Skeletal muscle tissue (tissue), 4 donors: ENCODE data around the gene EAF2. TPM values are rescaled to one million over a fixed set of nuclear protein-coding genes. Genes with fewer than 3 reads are reported as not detected.

Source experiments
- H3K27ac ChIP-seq: one replicate; pipeline ENCODE4 v1.7.0; 2013; ENCODE audit warnings: mild to moderate bottlenecking, low read depth, low read length, inconsistent platforms
- H3K27me3 ChIP-seq, 3 donors: one replicate each; pipeline ENCODE4 v1.7.0; 2013; ENCODE audit warnings: low read length in 3 of 3; ENCODE audit not compliant: control insufficient read depth in 3 of 3, insufficient read depth in 3 of 3
- H3K36me3 ChIP-seq, 3 donors: one replicate each; pipeline ENCODE4 v1.7.0; 2013; ENCODE audit warnings: low read length in 3 of 3; ENCODE audit not compliant: control insufficient read depth in 3 of 3, insufficient read depth in 3 of 3
- H3K4me1 ChIP-seq, 3 donors: one replicate each; pipeline ENCODE4 v1.7.0; 2013; ENCODE audit warnings: low read length in 3 of 3, mild to moderate bottlenecking in 3 of 3; ENCODE audit not compliant: control insufficient read depth in 3 of 3, insufficient read depth in 3 of 3
- H3K4me3 ChIP-seq, 3 donors: one replicate each; pipeline ENCODE4 v1.7.0; 2013; ENCODE audit warnings: low read length in 3 of 3
- H3K9ac ChIP-seq, 3 donors: one replicate each; pipeline ENCODE4 v1.7.0; 2013; ENCODE audit warnings: low read length in 3 of 3, mild to moderate bottlenecking in 3 of 3, moderate library complexity in 2 of 3, low read depth in 1 of 3
- H3K9me3 ChIP-seq, 3 donors: one replicate each; pipeline ENCODE4 v1.7.0; 2013; ENCODE audit warnings: low read length in 3 of 3; ENCODE audit not compliant: control insufficient read depth in 3 of 3
- total RNA-seq: library from RNA; depleted of rRNA; stranded (reverse); fragments of >200 nt; gene quantifications from one replicate; pipeline ENCODE4 v1.2.3, GENCODE V29; 2014
- donor health status: Osteomylitis.

Gene EAF2
- total RNA-seq, 1 donor from 2014 or later = 12.5 TPM

GRCh38 chr3:121894301-121894990 is 59.4 kb downstream of the EAF2 start, which contains the start of gene SLC15A2:
TSS of gene SLC15A2 (plus strand) at chr3:121894401. CDS start at chr3:121894477, 76 bp downstream.
- peaks cover 0 to 2% (median 0%) of the 10 kb centered on the region in 3 donors for H3K36me3 ChIP-seq
- no peaks in the 10 kb centered on the region for H3K27me3 ChIP-seq
- peaks cover 11 to 18% (median 12%) of the 10 kb centered on the region in 3 donors for H3K4me1 ChIP-seq
- no peaks in the 10 kb centered on the region for H3K9me3 ChIP-seq
- no peak within 1 kb of the TSS for H3K27ac ChIP-seq
- H3K4me3 ChIP-seq = peak within 1 kb of the TSS in 2 of 3 donors; percentile 8 to 45
- peak within 1 kb of the TSS; percentile 3 to 54 (median 28) for H3K9ac ChIP-seq

- Histone ChIP-seq H3K4me3 (peak overlapping the region in 1 of 3 donors; percentile 9), H3K9ac (peak overlapping the region in 1 of 3 donors; percentile 3)
Measured at GRCh38 chr3:121895121-121895520, 60.1 kb downstream of the EAF2 start.

DNA sequence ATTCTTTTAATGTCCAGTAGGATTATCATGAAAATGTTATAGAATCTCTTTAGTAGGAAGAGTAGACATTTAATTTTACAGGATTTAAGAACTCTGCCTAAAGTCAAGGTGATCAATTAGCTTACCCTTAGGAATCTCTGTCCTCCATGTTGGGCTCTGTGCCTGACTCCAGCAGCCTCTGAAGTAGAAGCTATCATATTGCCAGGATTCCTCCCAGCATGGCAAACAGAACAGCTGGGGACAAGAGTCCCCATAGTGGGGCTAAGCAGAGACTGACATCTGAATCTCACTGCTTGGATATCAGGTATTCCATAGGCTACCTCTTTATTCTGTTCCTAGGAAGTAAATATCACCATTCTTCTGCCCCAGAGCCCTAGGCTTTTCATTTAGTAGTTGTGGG is 60.7 kb downstream of the EAF2 start:
- Histone ChIP-seq H3K36me3 (peaks cover 0 to 2% (median 0%) of the 10 kb centered on the region in 3 donors), H3K4me3 (no peak overlapping the region), H3K9me3 (no peaks in the 10 kb centered on the region), H3K27me3 (no peaks in the 10 kb centered on the region), H3K27ac (no peak overlapping the region), H3K4me1 (peaks cover 11 to 18% (median 12%) of the 10 kb centered on the region in 3 donors), H3K9ac (no peak overlapping the region)

More at GRCh38 chr3:121895121-121895520, 60.1 kb downstream of the EAF2 start:
- peaks cover 0 to 2% (median 0%) of the 10 kb centered on the region in 3 donors for H3K36me3 ChIP-seq
- no peaks in the 10 kb centered on the region for H3K27me3 ChIP-seq
- H3K4me1 ChIP-seq = peaks cover 11 to 18% (median 12%) of the 10 kb centered on the region in 3 donors
- no peak overlapping the region for H3K27ac ChIP-seq
- H3K9me3 ChIP-seq = no peaks in the 10 kb centered on the region

DNA sequence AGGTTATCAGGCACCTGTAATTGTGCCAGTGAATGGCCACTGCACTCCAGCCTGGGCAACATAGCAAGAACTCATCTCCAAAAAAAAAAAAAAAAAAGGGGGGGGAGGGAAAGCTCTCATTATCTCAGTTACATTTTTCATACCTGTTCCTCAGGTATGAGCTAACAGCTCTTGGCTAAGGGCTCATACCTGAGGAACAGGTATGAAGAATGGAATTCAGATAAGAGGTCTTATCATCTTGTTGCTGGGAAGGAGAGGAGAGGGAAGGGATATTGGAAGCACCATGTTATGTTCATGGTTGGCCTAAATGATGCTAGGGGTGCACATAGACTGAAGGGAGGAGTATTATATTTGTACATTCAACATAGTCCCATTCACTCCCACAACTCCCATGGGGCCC is 61.8 kb downstream of the EAF2 start:
- no peak overlapping the region for H3K9ac ChIP-seq
- H3K9me3 ChIP-seq = no peaks in the 10 kb centered on the region
- H3K4me1 ChIP-seq = peaks cover 11 to 18% (median 12%) of the 10 kb centered on the region in 3 donors

GRCh38 chr3:121897296-121897695 is 62.3 kb downstream of the EAF2 start:
- no peaks in the 10 kb centered on the region for H3K9me3 ChIP-seq
- H3K4me1 ChIP-seq = peaks cover 11 to 18% (median 12%) of the 10 kb centered on the region in 3 donors
- no peak overlapping the region for H3K4me3 ChIP-seq
- no peaks in the 10 kb centered on the region for H3K27me3 ChIP-seq
- H3K27ac ChIP-seq = no peak overlapping the region
- H3K36me3 ChIP-seq = peaks cover 0 to 2% (median 0%) of the 10 kb centered on the region in 3 donors
- no peak overlapping the region for H3K9ac ChIP-seq

More for the DNA sequence above, 61.8 kb downstream of the EAF2 start:
- Histone ChIP-seq H3K27ac (no peak overlapping the region), H3K36me3 (peaks cover 0 to 2% (median 0%) of the 10 kb centered on the region in 3 donors), H3K27me3 (no peaks in the 10 kb centered on the region), H3K4me3 (no peak overlapping the region)

DNA sequence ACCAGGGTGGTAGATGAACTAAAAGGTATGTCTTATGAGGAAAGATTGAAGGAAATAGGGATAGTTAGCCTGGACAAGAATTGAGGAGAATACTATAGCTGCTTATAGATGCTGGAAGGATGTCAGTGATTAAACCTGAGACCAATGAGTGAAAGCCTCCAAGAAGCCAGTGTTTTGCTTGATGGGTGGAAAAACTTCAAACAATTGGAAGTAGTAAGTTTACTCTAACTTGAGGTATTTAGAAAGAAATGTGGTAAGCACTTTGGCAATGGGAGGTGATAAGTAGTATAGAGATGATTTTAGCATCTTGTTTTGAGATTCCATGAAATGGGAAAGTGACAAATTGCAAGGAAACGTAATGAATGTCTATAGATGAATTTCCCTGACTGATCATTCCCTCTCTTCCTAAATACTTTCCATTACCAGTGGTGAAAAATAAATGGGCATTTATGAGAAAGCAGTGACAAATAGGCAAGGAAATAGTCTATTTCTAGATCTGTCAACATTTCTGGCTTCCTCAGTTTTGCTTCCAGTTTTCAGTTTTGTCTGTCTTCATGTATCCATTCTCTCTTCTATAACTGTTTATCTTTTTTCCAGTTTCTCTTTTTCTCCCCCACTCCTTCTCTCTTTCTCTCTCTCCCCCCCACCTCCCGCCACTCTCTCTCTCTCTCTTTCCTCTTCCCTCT is 78.4 kb downstream of the EAF2 start:
- Histone ChIP-seq H3K4me3 (no peak overlapping the region), H3K36me3 (no peaks in the 10 kb centered on the region), H3K9me3 (no peaks in the 10 kb centered on the region), H3K9ac (no peak overlapping the region), H3K4me1 (no peaks in the 10 kb centered on the region), H3K27me3 (no peaks in the 10 kb centered on the region), H3K27ac (peak overlapping the region; percentile 31)

- no peaks in the 10 kb centered on the region for H3K9me3 ChIP-seq
- H3K27me3 ChIP-seq = no peaks in the 10 kb centered on the region
- peak overlapping the region; percentile 31 for H3K27ac ChIP-seq
- H3K4me1 ChIP-seq = no peaks in the 10 kb centered on the region
- peak overlapping the region in 2 of 3 donors; percentile 20 to 26 for H3K4me3 ChIP-seq
- peak overlapping the region in 1 of 3 donors; percentile 17 for H3K9ac ChIP-seq
- no peaks in the 10 kb centered on the region for H3K36me3 ChIP-seq
Measured at GRCh38 chr3:121914081-121914998, 79.3 kb downstream of the EAF2 start.

DNA sequence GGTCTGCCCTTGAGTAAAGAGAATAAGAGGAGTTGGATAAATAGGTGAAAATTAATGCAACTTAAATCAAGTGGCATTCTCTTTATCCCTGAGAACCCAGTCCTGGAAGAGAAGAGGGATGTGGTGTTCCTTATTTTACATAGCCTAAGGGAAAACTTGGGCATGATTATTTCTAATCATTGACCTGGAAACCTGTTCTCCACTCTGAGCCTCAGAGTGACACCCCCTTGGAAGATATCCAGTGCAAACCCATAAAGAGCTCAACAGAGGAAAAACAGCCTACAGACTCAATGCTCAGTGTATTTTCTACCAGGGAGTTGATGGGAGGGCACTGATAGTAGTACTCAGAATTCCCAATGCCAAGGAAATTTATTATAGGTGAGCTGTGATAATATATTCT is 81.2 kb downstream of the EAF2 start:
- Histone ChIP-seq H3K27me3 (no peaks in the 10 kb centered on the region), H3K9me3 (no peaks in the 10 kb centered on the region), H3K4me1 (no peaks in the 10 kb centered on the region), H3K9ac (no peak overlapping the region), H3K27ac (no peak overlapping the region), H3K4me3 (no peak overlapping the region), H3K36me3 (no peaks in the 10 kb centered on the region)

DNA sequence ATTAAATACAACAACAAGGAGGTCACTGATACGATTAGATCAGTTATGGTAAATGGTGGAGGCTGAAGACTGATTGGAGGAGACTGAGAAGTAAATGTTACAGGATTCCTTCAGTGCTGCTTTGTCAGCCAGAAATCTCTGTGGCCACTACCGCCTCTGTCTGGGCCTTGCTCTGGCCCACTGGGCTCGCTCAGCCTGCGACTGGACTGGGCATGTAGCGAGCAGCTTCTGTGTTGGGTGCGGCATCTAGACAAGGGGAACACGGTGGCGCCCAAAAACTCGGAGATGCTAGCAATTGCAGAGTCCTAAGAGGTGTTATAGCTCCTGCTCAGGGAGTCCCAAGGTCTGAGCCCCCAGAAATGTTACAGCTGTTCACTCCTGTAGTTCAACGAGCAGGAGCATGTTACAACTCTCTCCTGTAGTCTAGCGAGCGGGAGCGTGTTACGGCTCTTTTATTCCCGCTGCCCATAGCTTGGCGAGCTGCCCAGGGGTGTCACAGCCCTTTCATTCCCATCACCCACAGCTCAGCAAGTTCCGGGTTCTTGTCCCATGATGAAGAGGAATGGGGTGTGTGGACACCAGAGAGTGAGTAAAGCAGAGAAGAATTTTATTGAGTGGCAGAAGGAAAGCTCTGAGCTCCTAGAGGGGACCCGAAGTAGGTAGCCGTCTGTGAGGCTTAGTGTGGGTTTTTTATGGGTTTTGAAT is 83.9 kb downstream of the EAF2 start:
- no peak overlapping the region for H3K27ac ChIP-seq
- no peaks in the 10 kb centered on the region for H3K27me3 ChIP-seq
- H3K9me3 ChIP-seq = no peaks in the 10 kb centered on the region
- H3K4me1 ChIP-seq = no peaks in the 10 kb centered on the region
- no peak overlapping the region for H3K4me3 ChIP-seq
- H3K36me3 ChIP-seq = no peaks in the 10 kb centered on the region
- no peak overlapping the region for H3K9ac ChIP-seq
